ENCODE measurements around the gene LCE2D.

DNA sequence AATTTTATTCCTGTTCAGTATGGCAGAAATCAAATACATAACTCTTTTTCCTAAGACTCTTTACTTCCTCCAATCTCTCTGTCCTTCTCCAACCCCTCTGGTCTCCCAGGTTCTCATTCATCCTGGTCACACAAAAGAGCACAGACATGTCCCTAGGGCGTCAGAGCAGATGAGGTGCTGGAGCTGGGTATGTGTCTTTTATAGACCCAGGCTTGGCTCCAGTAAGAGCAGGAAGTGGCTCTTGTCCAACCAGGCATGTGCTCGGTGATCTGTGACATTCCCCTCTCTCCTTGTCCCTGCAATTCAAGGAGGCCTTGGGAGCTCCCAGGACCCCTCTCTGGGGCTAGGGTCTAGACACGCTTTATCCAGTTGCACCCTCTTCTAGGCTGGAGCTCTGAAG is 18.0 kb upstream of the LCE2D start:
- TF ChIP-seq, protein P1, sequence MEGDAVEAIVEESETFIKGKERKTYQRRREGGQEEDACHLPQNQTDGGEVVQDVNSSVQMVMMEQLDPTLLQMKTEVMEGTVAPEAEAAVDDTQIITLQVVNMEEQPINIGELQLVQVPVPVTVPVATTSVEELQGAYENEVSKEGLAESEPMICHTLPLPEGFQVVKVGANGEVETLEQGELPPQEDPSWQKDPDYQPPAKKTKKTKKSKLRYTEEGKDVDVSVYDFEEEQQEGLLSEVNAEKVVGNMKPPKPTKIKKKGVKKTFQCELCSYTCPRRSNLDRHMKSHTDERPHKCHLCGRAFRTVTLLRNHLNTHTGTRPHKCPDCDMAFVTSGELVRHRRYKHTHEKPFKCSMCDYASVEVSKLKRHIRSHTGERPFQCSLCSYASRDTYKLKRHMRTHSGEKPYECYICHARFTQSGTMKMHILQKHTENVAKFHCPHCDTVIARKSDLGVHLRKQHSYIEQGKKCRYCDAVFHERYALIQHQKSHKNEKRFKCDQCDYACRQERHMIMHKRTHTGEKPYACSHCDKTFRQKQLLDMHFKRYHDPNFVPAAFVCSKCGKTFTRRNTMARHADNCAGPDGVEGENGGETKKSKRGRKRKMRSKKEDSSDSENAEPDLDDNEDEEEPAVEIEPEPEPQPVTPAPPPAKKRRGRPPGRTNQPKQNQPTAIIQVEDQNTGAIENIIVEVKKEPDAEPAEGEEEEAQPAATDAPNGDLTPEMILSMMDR (conservative IDR thresholded peaks at IDR 0.05; ENCODE audit: low read depth, low read length): no peak
- no peak for TF ChIP-seq USF2 (IDR thresholded peaks at IDR 0.05; ENCODE audit: low read depth, low read length)
- TF ChIP-seq MXI1 (IDR thresholded peaks at IDR 0.05; ENCODE audit: borderline replicate concordance, low read depth, low read length): no peak
- no peak for TF ChIP-seq POLR2A (IDR thresholded peaks at IDR 0.05; ENCODE audit: low read depth, low read length)
